Mesothelial cell of epicardium (in vitro differentiated cells): ENCODE data around the gene UXS1. TPM values are rescaled to one million over a fixed set of nuclear protein-coding genes. Genes with fewer than 3 reads are reported as not detected.
A peak's percentile ranks its signal among the peaks of the same experiment; 100 is the strongest.

Experiments
- DNase-seq, 2 experiments: peaks; one replicate each; pipeline ENCODE4 v3.0.0; 2021; ENCODE audit warnings: low spot score in 2 of 2; ENCODE audit not compliant: unreplicated experiment in 2 of 2
- H3K27ac Mint-ChIP-seq: 2 replicates; pipeline ENCODE4 v1.8.0; 2021; ENCODE audit warnings: mixed read lengths
- H3K27me3 Mint-ChIP-seq: 2 replicates; pipeline ENCODE4 v1.8.0; 2021; ENCODE audit warnings: low read depth, mixed read lengths
- H3K36me3 Mint-ChIP-seq: 2 replicates; pipeline ENCODE4 v1.8.0; 2021; ENCODE audit warnings: mixed read lengths
- H3K4me1 Mint-ChIP-seq: 2 replicates; pipeline ENCODE4 v1.8.0; 2021; ENCODE audit warnings: mixed read lengths
- H3K4me3 Mint-ChIP-seq: 2 replicates; pipeline ENCODE4 v1.8.0; 2021; ENCODE audit warnings: mild to moderate bottlenecking, moderate library complexity, mixed read lengths
- H3K9me3 Mint-ChIP-seq: 2 replicates; pipeline ENCODE4 v1.8.0; 2021; ENCODE audit warnings: mixed read lengths
- total RNA-seq: library from RNA; stranded (reverse); gene quantifications from 3 replicates; pipeline ENCODE4 v1.2.1, GENCODE V29; 2021
- TF ChIP-seq, protein P1 (sequence below): fragments of 200-600 bp; sonication (generic); IDR thresholded peaks from one replicate; pipeline ENCODE4 v1.5.0; 2021; ENCODE audit warnings: antibody characterized with exemption; ENCODE audit not compliant: unreplicated experiment

The UXS1 gene
- total RNA-seq, 1 donor from 2014 or later, result 52.8 TPM

DNA sequence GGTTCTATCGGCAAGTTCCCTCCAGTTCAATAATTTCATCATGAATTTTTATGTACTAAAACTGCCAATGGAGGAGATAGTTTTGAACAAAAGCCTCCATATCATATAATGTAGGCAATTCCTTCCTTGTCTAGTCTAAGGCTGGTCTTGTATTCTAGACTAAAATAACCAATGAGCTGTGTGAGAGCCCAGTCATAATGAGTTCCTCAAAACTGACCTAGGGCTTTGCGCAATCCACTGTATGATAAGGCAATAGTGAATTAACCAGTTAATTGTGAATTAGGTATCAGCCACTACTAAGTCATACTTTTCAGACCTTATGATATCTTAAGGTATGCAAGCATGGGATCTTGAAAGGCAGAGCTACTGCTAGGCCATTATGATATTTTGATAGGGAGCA lies 7.6 kb upstream of the UXS1 start:
- TF ChIP-seq, protein P1, sequence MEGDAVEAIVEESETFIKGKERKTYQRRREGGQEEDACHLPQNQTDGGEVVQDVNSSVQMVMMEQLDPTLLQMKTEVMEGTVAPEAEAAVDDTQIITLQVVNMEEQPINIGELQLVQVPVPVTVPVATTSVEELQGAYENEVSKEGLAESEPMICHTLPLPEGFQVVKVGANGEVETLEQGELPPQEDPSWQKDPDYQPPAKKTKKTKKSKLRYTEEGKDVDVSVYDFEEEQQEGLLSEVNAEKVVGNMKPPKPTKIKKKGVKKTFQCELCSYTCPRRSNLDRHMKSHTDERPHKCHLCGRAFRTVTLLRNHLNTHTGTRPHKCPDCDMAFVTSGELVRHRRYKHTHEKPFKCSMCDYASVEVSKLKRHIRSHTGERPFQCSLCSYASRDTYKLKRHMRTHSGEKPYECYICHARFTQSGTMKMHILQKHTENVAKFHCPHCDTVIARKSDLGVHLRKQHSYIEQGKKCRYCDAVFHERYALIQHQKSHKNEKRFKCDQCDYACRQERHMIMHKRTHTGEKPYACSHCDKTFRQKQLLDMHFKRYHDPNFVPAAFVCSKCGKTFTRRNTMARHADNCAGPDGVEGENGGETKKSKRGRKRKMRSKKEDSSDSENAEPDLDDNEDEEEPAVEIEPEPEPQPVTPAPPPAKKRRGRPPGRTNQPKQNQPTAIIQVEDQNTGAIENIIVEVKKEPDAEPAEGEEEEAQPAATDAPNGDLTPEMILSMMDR, result no peak
- Mint-ChIP-seq H3K36me3 (no peaks in the 10 kb centered on the region), H3K9me3 (no peaks in the 10 kb centered on the region), H3K27me3 (peaks cover 2% of the 10 kb centered on the region), H3K4me3 (no peak overlapping the region), H3K4me1 (peaks cover 8% of the 10 kb centered on the region), H3K27ac (no peak overlapping the region)
- DNase-seq, result no peak

DNA sequence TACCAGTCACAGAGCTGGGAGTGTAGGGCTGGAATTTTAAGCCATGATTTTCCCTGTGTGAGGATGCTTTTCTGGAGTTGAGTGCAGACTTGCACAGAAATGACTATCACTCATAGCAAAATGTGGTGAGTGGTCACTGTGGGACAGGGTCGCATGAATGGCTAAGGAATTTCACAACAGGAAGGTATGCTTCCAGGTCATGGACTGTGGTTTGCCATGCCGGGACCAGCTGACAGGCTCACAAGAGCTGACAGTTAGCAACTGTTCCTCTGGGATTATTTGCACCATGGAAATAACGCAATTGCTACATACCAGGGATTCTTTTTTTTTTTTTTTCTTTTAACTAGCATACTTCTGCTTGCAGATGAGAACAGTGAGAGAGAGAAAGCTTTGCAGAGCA lies 3.8 kb upstream of the UXS1 start:
- no peak overlapping the region for H3K4me3 Mint-ChIP-seq

DNA sequence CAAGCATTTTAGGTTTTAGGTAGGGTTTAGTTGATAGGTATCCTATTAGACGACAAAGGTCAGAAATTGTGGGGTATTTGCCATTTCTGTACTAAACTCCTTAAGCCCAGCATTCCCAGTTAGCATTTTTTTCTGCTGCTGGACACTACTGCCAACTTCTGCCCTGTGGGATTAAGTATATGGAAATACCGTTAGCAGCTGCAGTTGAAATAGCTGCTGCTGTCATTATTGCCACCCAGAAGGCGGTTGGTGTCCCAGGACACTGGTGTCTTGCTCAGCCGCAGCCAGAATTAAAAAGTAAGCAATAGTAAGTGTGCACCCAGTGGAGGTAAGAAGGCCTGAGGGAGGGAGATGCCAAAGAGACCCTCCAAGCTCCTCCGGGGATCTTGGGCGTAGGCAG lies 1.9 kb upstream of the UXS1 start:
- Mint-ChIP-seq H3K4me3 (no peak overlapping the region), H3K36me3 (no peaks in the 10 kb centered on the region), H3K9me3 (no peaks in the 10 kb centered on the region), H3K27ac (no peak overlapping the region), H3K4me1 (peaks cover 32% of the 10 kb centered on the region), H3K27me3 (no peaks in the 10 kb centered on the region)
- no peak for DNase-seq
- TF ChIP-seq, protein P1, result no peak

More for the DNA sequence above, 3.8 kb upstream of the UXS1 start:
- H3K4me1 Mint-ChIP-seq, result peaks cover 19% of the 10 kb centered on the region
- H3K9me3 Mint-ChIP-seq, result no peaks in the 10 kb centered on the region
- TF ChIP-seq, protein P1, result no peak
- no peaks in the 10 kb centered on the region for H3K27me3 Mint-ChIP-seq
- H3K27ac Mint-ChIP-seq, result peak overlapping the region; percentile 83
- no peaks in the 10 kb centered on the region for H3K36me3 Mint-ChIP-seq
- DNase-seq, result no peak

DNA sequence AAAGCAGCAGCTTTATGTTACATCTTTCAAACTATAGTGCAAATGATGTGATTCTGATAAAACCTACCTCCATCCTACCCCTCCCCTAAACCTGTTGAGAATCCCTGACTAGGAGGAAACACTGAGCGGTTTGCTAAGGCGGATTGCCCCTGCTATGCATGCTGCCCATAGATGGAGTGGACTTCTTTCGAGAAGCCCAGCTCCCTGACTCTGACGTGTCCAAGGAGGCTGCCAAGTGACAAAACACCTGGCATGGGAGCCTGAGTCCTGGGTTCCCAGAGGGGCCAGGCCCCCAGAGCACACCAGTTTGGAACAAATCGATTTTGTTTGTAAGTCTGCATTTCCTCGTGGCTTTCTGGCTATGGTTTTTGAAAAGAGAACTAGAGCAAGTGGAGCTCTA lies 1.4 kb upstream of the UXS1 start:
- H3K36me3 Mint-ChIP-seq, result no peaks in the 10 kb centered on the region
- H3K4me1 Mint-ChIP-seq, result peaks cover 34% of the 10 kb centered on the region
- no peaks in the 10 kb centered on the region for H3K27me3 Mint-ChIP-seq
- peak overlapping the region; percentile 88 for H3K4me3 Mint-ChIP-seq
- DNase-seq, result no peak
- TF ChIP-seq, protein P1, result no peak
- no peak overlapping the region for H3K27ac Mint-ChIP-seq
- no peaks in the 10 kb centered on the region for H3K9me3 Mint-ChIP-seq

DNA sequence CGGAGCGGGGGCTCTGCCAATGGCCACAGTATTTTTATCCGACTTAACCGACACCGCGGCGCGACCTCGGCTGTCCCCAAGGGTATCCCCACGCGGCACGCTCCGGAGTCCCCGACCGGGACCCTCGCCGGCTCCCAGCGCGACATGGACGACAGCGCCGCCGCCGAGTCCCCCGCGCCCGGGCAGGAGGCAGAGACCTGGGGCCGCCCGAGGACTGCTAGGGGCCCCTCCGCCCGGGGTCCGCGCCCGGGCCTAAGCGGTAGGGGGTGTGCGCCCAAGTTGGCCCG lies 468 bp downstream of the UXS1 start:
- TF ChIP-seq, protein P1, result no peak
- H3K36me3 Mint-ChIP-seq, result no peaks in the 10 kb centered on the region
- H3K4me1 Mint-ChIP-seq, result peaks cover 34% of the 10 kb centered on the region
- no peaks in the 10 kb centered on the region for H3K27me3 Mint-ChIP-seq
- H3K27ac Mint-ChIP-seq, result no peak overlapping the region
- H3K4me3 Mint-ChIP-seq, result peak overlapping the region; percentile 69
- H3K9me3 Mint-ChIP-seq, result no peaks in the 10 kb centered on the region
- DNase-seq, result no peak
